LNCaP clone FGC (cell line): ENCODE measurements around the gene DCBLD1.

Source experiments
- DNase-seq: peaks from one replicate; pipeline ENCODE4 v3.0.0-alpha.2; 2011; ENCODE audit warnings: low read depth
- H3K4me3 ChIP-seq: 2 replicates; pipeline ENCODE4 v1.5.1; 2011; ENCODE audit warnings: mild to moderate bottlenecking, low read depth, low read length, control low read depth
- CTCF ChIP-seq: IDR thresholded peaks from 2 replicates; pipeline ENCODE4 v1.5.1; 2012; ENCODE audit warnings: mild to moderate bottlenecking; ENCODE audit not compliant: control insufficient read depth, insufficient read depth; ENCODE audit errors: extremely low read depth

The DCBLD1 gene

GRCh38 chr6:117591405-117591804 is 108.9 kb downstream of the DCBLD1 start:
- no peak overlapping the region for H3K4me3 ChIP-seq
- DNase-seq: no peak
- TF ChIP-seq CTCF: no peak

GRCh38 chr6:117592983-117593759 is 110.7 kb downstream of the DCBLD1 start:
- no peak for TF ChIP-seq CTCF
- no peak overlapping the region for H3K4me3 ChIP-seq
- no peak for DNase-seq

- no peak for DNase-seq
- TF ChIP-seq CTCF: no peak
- no peak overlapping the region for H3K4me3 ChIP-seq
Measured at GRCh38 chr6:117595099-117595923, 112.8 kb downstream of the DCBLD1 start.

GRCh38 chr6:117597755-117598154 is 115.3 kb downstream of the DCBLD1 start:
- TF ChIP-seq CTCF: no peak
- no peak for DNase-seq
- no peak overlapping the region for H3K4me3 ChIP-seq
